Kidney (tissue), 14 donors: ENCODE data around the gene PIGH. TPM values are rescaled to one million over a fixed set of nuclear protein-coding genes. Genes with fewer than 3 reads are reported as not detected.
"Not testable (repeated sequence)": the region's sequence is repeated elsewhere in the genome, so short reads cannot be mapped to it uniquely, and the experiment has no call there.

Source experiments
- DNase-seq, 5 donors: peaks; one replicate each; pipeline ENCODE4 v3.0.0-alpha.2; 2013 to 2020
- FAIRE-seq: peaks from 2 replicates; lab custom pipeline; 2012; peaks lifted over from hg19 to GRCh38; lab: Jason Lieb, UNC
- H3K27ac ChIP-seq, 2 donors: one replicate each; pipeline ENCODE4 v1.7.0; 2013; ENCODE audit warnings: low read depth in 2 of 2, low read length in 2 of 2, inconsistent platforms in 1 of 2
- H3K27me3 ChIP-seq: one replicate; pipeline ENCODE4 v1.7.1; 2013; ENCODE audit warnings: low read length, inconsistent platforms; ENCODE audit not compliant: control insufficient read depth, insufficient read depth
- H3K36me3 ChIP-seq, 3 donors: one replicate each; pipeline versions ENCODE4 v1.7.0 to v1.7.1; 2013; ENCODE audit warnings: low read length in 3 of 3, control low read depth in 1 of 3, inconsistent platforms in 1 of 3; ENCODE audit not compliant: insufficient read depth in 3 of 3, control insufficient read depth in 2 of 3
- H3K4me1 ChIP-seq, 3 donors: one replicate each; pipeline versions ENCODE4 v1.7.0 to v1.7.1; 2013; ENCODE audit warnings: low read length in 3 of 3, inconsistent platforms in 1 of 3, low read depth in 1 of 3; ENCODE audit not compliant: control insufficient read depth in 2 of 3, insufficient read depth in 2 of 3
- H3K4me3 ChIP-seq, 3 donors: one replicate each; pipeline versions ENCODE4 v1.7.0 to v1.8.1; 2013; ENCODE audit warnings: low read length in 3 of 3, control low read depth in 1 of 3, inconsistent platforms in 1 of 3
- H3K9ac ChIP-seq, 3 donors: one replicate each; pipeline versions ENCODE4 v1.7.0 to v1.7.1; 2013; ENCODE audit warnings: low read length in 3 of 3, control low read depth in 1 of 3, inconsistent platforms in 1 of 3
- H3K9me3 ChIP-seq, 3 donors: one replicate each; pipeline versions ENCODE4 v1.7.0 to v1.7.1; 2013; ENCODE audit warnings: low read length in 3 of 3, control low read depth in 1 of 3, inconsistent platforms in 1 of 3; ENCODE audit not compliant: control insufficient read depth in 2 of 3, insufficient read depth in 1 of 3
- CTCF ChIP-seq: IDR thresholded peaks from 3 replicates; pipeline ENCODE4 v1.5.1; 2012; ENCODE audit warnings: mild to moderate bottlenecking, moderate library complexity, borderline replicate concordance; ENCODE audit not compliant: insufficient read depth; ENCODE audit errors: extremely low read depth
- intact Hi-C: fragments of 100-400 bp; cut with DNase I; formaldehyde crosslinking; loops from one replicate; pipeline ENCODE4 v1.11.1; 2022
- polyA plus RNA-seq: library from polyadenylated mRNA; stranded (reverse); fragments of 350-450 nt; fragmentation: Illumina TruSeq; extraction: RNeasy Lipid Tissue Mini Kit (QIAGEN cat#74804); gene quantifications from one replicate; pipeline ENCODE4 v1.2.3, GENCODE V29; 2014; ENCODE audit warnings: low read depth, low replicate concordance; ENCODE audit not compliant: insufficient read depth
- total RNA-seq: library from RNA; stranded (reverse); fragmentation: NEBNext Ultra II Directional; extraction: Animal tissue kit (Norgen Biotek cat#: 25700); gene quantifications from one replicate; pipeline ENCODE4 v1.2.1, GENCODE V29; 2021
- donor health status: control.
- donor health status: control.
- donor health status: control.
- donor health status: control.
- donor health status: control.
- donor health status: DM: yes; HTN: yes; CAD: no.
- donor health status: Normal renal cell carcinoma (clear cell type).

Gene PIGH
- total and polyA plus RNA-seq, 2 donors from 2014 or later = 31.7 to 44.9 TPM

GRCh38 chr14:67630186-67630585 is 30.1 kb upstream of the PIGH start:
- Histone ChIP-seq H3K9me3 (no peaks in the 10 kb centered on the region), H3K27ac (no peak overlapping the region), H3K36me3 (peaks cover 0 to 3% (median 0%) of the 10 kb centered on the region in 3 donors), H3K27me3 (no peaks in the 10 kb centered on the region), H3K4me1 (peaks cover 0 to 3% (median 0%) of the 10 kb centered on the region in 3 donors), H3K4me3 (no peak overlapping the region), H3K9ac (no peak overlapping the region)
- TF ChIP-seq CTCF = no peak
- FAIRE-seq = no peak
- DNase-seq = no peak
- intact Hi-C loops = no loop called here

GRCh38 chr14:67627519-67627918 is 27.5 kb upstream of the PIGH start:
- FAIRE-seq = no peak
- no peak for TF ChIP-seq CTCF
- Histone ChIP-seq H3K9me3 (no peaks in the 10 kb centered on the region), H3K4me1 (peaks cover 0 to 3% (median 0%) of the 10 kb centered on the region in 3 donors), H3K4me3 (no peak overlapping the region), H3K27ac (no peak overlapping the region), H3K36me3 (no peaks in the 10 kb centered on the region), H3K9ac (no peak overlapping the region), H3K27me3 (no peaks in the 10 kb centered on the region)
- intact Hi-C loops = no loop called here
- no peak for DNase-seq

GRCh38 chr14:67626131-67626530 is 26.1 kb upstream of the PIGH start:
- H3K27me3 ChIP-seq, H3K27ac ChIP-seq, FAIRE-seq, H3K4me1 ChIP-seq, H3K9ac ChIP-seq, H3K36me3 ChIP-seq, DNase-seq, intact Hi-C loops, H3K9me3 ChIP-seq, H3K4me3 ChIP-seq: not testable (repeated sequence)

- H3K27ac ChIP-seq = peak overlapping the region; percentile 12 to 68
- peaks cover 0 to 6% (median 5%) of the 10 kb centered on the region in 3 donors for H3K4me1 ChIP-seq
- DNase-seq (peak in 2 of 5 donors; percentile 43 to 55), FAIRE-seq (no peak)
- peak overlapping the region in 1 of 3 donors; percentile 21 for H3K9ac ChIP-seq
- no peaks in the 10 kb centered on the region for H3K27me3 ChIP-seq
- intact Hi-C loops = no loop called here
- H3K36me3 ChIP-seq = no peaks in the 10 kb centered on the region
- TF ChIP-seq CTCF = no peak
- peak overlapping the region in 1 of 3 donors; percentile 13 for H3K4me3 ChIP-seq
- no peaks in the 10 kb centered on the region for H3K9me3 ChIP-seq
These were observed 23.0 kb upstream of the PIGH start for GRCh38 chr14:67623114-67623513.
